ENCODE data around the gene DACT2. TPM values are rescaled to one million over a fixed set of nuclear protein-coding genes. Genes with fewer than 3 reads are reported as not detected.

Gene DACT2
- total RNA-seq, 4 donors from 2014 or later: 0.27 TPM; not detected in 3

- Histone ChIP-seq H3K4me3 (replicated peaks in 1 of 3) (no peak overlapping the region), H3K27ac (no peak overlapping the region), H3K4me1 (peaks cover 0 to 5% of the 10 kb centered on the region in 2 donors), H3K36me3 (no peaks in the 10 kb centered on the region), H3K9me3 (no peaks in the 10 kb centered on the region), H3K27me3 (no peaks in the 10 kb centered on the region)
- WGBS, 2 donors: 44 to 59% methylated on average over 16 to 27 of the region's 28 CpGs
- intact Hi-C loops (cut with DNase I): loop anchor here (5.0 kb wide), 1 partner anchor 204 kb away; no protein-coding TSS in a partner anchor
- DNase-seq: peak; percentile 54 to 56
- TF ChIP-seq POLR2A (IDR thresholded peaks at IDR 0.05) (no peak), CTCF (IDR thresholded peaks at IDR 0.05) (peak; percentile 27 to 76 (median 64))
Measured at GRCh38 chr6:168355716-168356522, 36.3 kb upstream of the DACT2 start.

- Histone ChIP-seq H3K4me1 (peaks cover 0 to 5% of the 10 kb centered on the region in 2 donors), H3K27me3 (no peaks in the 10 kb centered on the region), H3K4me3 (replicated peaks in 1 of 3) (no peak overlapping the region), H3K36me3 (no peaks in the 10 kb centered on the region), H3K9me3 (no peaks in the 10 kb centered on the region), H3K27ac (no peak overlapping the region)
- 57 to 84% methylated on average over 10 of the region's 10 CpGs for WGBS, 2 donors
- intact Hi-C loops (cut with DNase I): no loop called here
- TF ChIP-seq CTCF (IDR thresholded peaks at IDR 0.05): no peak
- no peak for TF ChIP-seq POLR2A (IDR thresholded peaks at IDR 0.05)
- DNase-seq: no peak
Measured at GRCh38 chr6:168354338-168354737, 34.8 kb upstream of the DACT2 start.

GRCh38 chr6:168353041-168353440 is 33.5 kb upstream of the DACT2 start:
- H3K4me3 ChIP-seq (replicated peaks in 1 of 3): no peak overlapping the region
- no peaks in the 10 kb centered on the region for H3K27me3 ChIP-seq
- H3K4me1 ChIP-seq: peaks cover 0 to 5% of the 10 kb centered on the region in 2 donors
- intact Hi-C loops (cut with DNase I): no loop called here
- no peaks in the 10 kb centered on the region for H3K9me3 ChIP-seq
- 79 to 93% methylated on average over 9 of the region's 9 CpGs for whole genome bisulfite sequencing, 2 donors
- no peak overlapping the region for H3K27ac ChIP-seq
- no peak for DNase-seq
- TF ChIP-seq CTCF (IDR thresholded peaks at IDR 0.05) (no peak), POLR2A (IDR thresholded peaks at IDR 0.05) (no peak)
- no peaks in the 10 kb centered on the region for H3K36me3 ChIP-seq

- no peak overlapping the region for H3K27ac ChIP-seq
- H3K4me1 ChIP-seq: peaks cover 0 to 5% of the 10 kb centered on the region in 2 donors
- H3K36me3 ChIP-seq: no peaks in the 10 kb centered on the region
- intact Hi-C loops (cut with DNase I): no loop called here
- no peak for DNase-seq
- no peaks in the 10 kb centered on the region for H3K9me3 ChIP-seq
- no peak overlapping the region for H3K4me3 ChIP-seq (replicated peaks in 1 of 3)
- no peaks in the 10 kb centered on the region for H3K27me3 ChIP-seq
- 91 to 96% methylated on average over 5 of the region's 5 CpGs for WGBS, 2 donors
- TF ChIP-seq CTCF (IDR thresholded peaks at IDR 0.05): no peak
- TF ChIP-seq POLR2A (IDR thresholded peaks at IDR 0.05): no peak
Measured at GRCh38 chr6:168352096-168352495, 32.5 kb upstream of the DACT2 start.

- Histone ChIP-seq H3K27me3 (no peaks in the 10 kb centered on the region), H3K27ac (no peak overlapping the region), H3K4me3 (replicated peaks in 1 of 3) (no peak overlapping the region), H3K4me1 (no peaks in the 10 kb centered on the region), H3K9me3 (no peaks in the 10 kb centered on the region), H3K36me3 (no peaks in the 10 kb centered on the region)
- TF ChIP-seq POLR2A (IDR thresholded peaks at IDR 0.05) (no peak), CTCF (IDR thresholded peaks at IDR 0.05) (no peak)
- intact Hi-C loops (cut with DNase I): no loop called here
- no peak for DNase-seq
- 64 to 73% methylated on average over 4 of the region's 4 CpGs for WGBS, 2 donors
Measured at GRCh38 chr6:168349718-168350210, 30.2 kb upstream of the DACT2 start.

Measured in thyroid gland (tissue), 4 donors.